WERI-Rb-1 (cell line): Measurements from ENCODE around the gene FAM135A.
"Not testable (repeated sequence)": the region's sequence is repeated elsewhere in the genome, so short reads cannot be mapped to it uniquely, and the experiment has no call there.

ENCODE experiments used
- DNase-seq: peaks from one replicate; pipeline ENCODE4 v3.0.0-alpha.2; 2020
- H3K27ac ChIP-seq: fragments of 250-450 bp; sonication (Bioruptor Pico); 2 replicates; pipeline ENCODE4 v1.5.1; 2020; ENCODE audit warnings: mild to moderate bottlenecking, moderate library complexity
- H3K27me3 ChIP-seq: fragments of 250-450 bp; sonication (Bioruptor Pico); 2 replicates; pipeline ENCODE4 v1.5.1; 2021; ENCODE audit warnings: mild to moderate bottlenecking, low read depth, moderate library complexity; ENCODE audit not compliant: insufficient read depth, severe bottlenecking
- H3K36me3 ChIP-seq: fragments of 250-450 bp; sonication (Bioruptor Pico); 2 replicates; pipeline ENCODE4 v1.5.1; 2020; ENCODE audit warnings: mild to moderate bottlenecking, moderate library complexity
- H3K4me3 ChIP-seq: 2 replicates; pipeline ENCODE4 v1.5.1; 2011; ENCODE audit warnings: low read depth, mild to moderate bottlenecking, control low read depth, low read length
- H3K9me3 ChIP-seq: fragments of 250-450 bp; sonication (Bioruptor Pico); 2 replicates; pipeline ENCODE4 v1.5.1; 2021; ENCODE audit warnings: mild to moderate bottlenecking, moderate library complexity; ENCODE audit not compliant: severe bottlenecking
- CTCF ChIP-seq: IDR thresholded peaks from 2 replicates; pipeline ENCODE4 v1.5.1; 2011; ENCODE audit warnings: low read depth, mild to moderate bottlenecking, control low read depth, inconsistent platforms, low read length

FAM135A gene

GRCh38 chr6:70592391-70593117 is 179.2 kb downstream of the FAM135A start:
- no peak for DNase-seq
- no peak for TF ChIP-seq CTCF
- H3K27ac ChIP-seq = no peak overlapping the region
- H3K9me3 ChIP-seq = no peaks in the 10 kb centered on the region
- H3K36me3 ChIP-seq = no peaks in the 10 kb centered on the region
- H3K27me3 ChIP-seq = no peaks in the 10 kb centered on the region
- no peak overlapping the region for H3K4me3 ChIP-seq

GRCh38 chr6:70593118-70593486 is 179.8 kb downstream of the FAM135A start:
- DNase-seq = no peak
- Histone ChIP-seq H3K9me3 (no peaks in the 10 kb centered on the region), H3K27me3 (no peaks in the 10 kb centered on the region), H3K36me3 (no peaks in the 10 kb centered on the region), H3K27ac (no peak overlapping the region), H3K4me3 (no peak overlapping the region)
- TF ChIP-seq CTCF = no peak

GRCh38 chr6:70599187-70599586 is 185.9 kb downstream of the FAM135A start:
- Histone ChIP-seq H3K27ac (no peak overlapping the region), H3K9me3 (no peaks in the 10 kb centered on the region), H3K36me3 (no peaks in the 10 kb centered on the region), H3K27me3 (no peaks in the 10 kb centered on the region), H3K4me3 (no peak overlapping the region)
- no peak for TF ChIP-seq CTCF
- no peak for DNase-seq

- Histone ChIP-seq H3K27me3 (no peaks in the 10 kb centered on the region), H3K36me3 (no peaks in the 10 kb centered on the region), H3K9me3 (no peaks in the 10 kb centered on the region), H3K27ac (no peak overlapping the region), H3K4me3 (no peak overlapping the region)
- TF ChIP-seq CTCF = no peak
- DNase-seq = no peak
Measured at GRCh38 chr6:70601014-70601413, 187.7 kb downstream of the FAM135A start.

- no peak overlapping the region for H3K27ac ChIP-seq
- H3K4me3 ChIP-seq = no peak overlapping the region
- no peaks in the 10 kb centered on the region for H3K27me3 ChIP-seq
- no peak for DNase-seq
- no peak for TF ChIP-seq CTCF
- H3K36me3 ChIP-seq = no peaks in the 10 kb centered on the region
- H3K9me3 ChIP-seq = no peaks in the 10 kb centered on the region
Measured at GRCh38 chr6:70604254-70604653, 190.9 kb downstream of the FAM135A start.

GRCh38 chr6:70607371-70607770 is 194.1 kb downstream of the FAM135A start:
- not testable (repeated sequence) for DNase-seq, H3K4me3 ChIP-seq, H3K36me3 ChIP-seq, H3K27me3 ChIP-seq, H3K9me3 ChIP-seq, H3K27ac ChIP-seq

- not testable (repeated sequence) for H3K27me3 ChIP-seq, H3K36me3 ChIP-seq, H3K9me3 ChIP-seq, H3K27ac ChIP-seq, DNase-seq, H3K4me3 ChIP-seq
Measured at GRCh38 chr6:70609181-70609580, 195.9 kb downstream of the FAM135A start.
